AG04450 (cell line): ENCODE measurements around the gene PNRC2. TPM values are rescaled to one million over a fixed set of nuclear protein-coding genes. Genes with fewer than 3 reads are reported as not detected.

Experiments used
- CTCF ChIA-PET: fragments of 300-600, 350-600 bp; formaldehyde crosslinking; extraction: SDS; loops from one replicate; lab custom pipeline; 2022; ENCODE audit warnings: antibody characterized with exemption, inconsistent platforms; lab: Charles Lee
- POLR2A ChIA-PET: fragments of 350-600 bp; formaldehyde crosslinking; extraction: SDS; loops from one replicate; lab custom pipeline; 2021; ENCODE audit warnings: antibody characterized with exemption, inconsistent platforms; lab: Yijun Ruan, JAX
- DNase-seq: peaks from one replicate; pipeline ENCODE4 v3.0.0-alpha.2; 2011; ENCODE audit warnings: low read depth, low spot score
- H3K27ac ChIP-seq: one replicate; pipeline ENCODE4 v1.5.1; 2012; ENCODE audit warnings: low read depth, low read length, control low read depth
- H3K27me3 ChIP-seq: one replicate; pipeline ENCODE4 v1.6.0; 2012; ENCODE audit warnings: low read length; ENCODE audit not compliant: control insufficient read depth, insufficient read depth
- H3K4me3 ChIP-seq: 2 replicates; pipeline ENCODE4 v1.5.1; 2011; ENCODE audit warnings: mild to moderate bottlenecking, low read depth, low read length, control low read depth
- H3K9me3 ChIP-seq: 2 replicates; pipeline ENCODE4 v1.5.1; 2012; ENCODE audit warnings: low read length; ENCODE audit not compliant: control insufficient read depth, insufficient read depth
- polyA plus RNA-seq: library from polyadenylated mRNA; depleted of rRNA; stranded (reverse); fragments of >200 nt; gene quantifications from 2 replicates; pipeline ENCODE4 v1.2.3, GENCODE V29; 2011
- TF ChIP-seq, protein P1 (sequence below): IDR thresholded peaks from 2 replicates; pipeline ENCODE4 v1.5.1; 2011; ENCODE audit warnings: low read depth, low read length, control low read depth, inconsistent platforms

The PNRC2 gene
- polyA plus RNA-seq, 1 experiment, result 96.0 TPM

DNA sequence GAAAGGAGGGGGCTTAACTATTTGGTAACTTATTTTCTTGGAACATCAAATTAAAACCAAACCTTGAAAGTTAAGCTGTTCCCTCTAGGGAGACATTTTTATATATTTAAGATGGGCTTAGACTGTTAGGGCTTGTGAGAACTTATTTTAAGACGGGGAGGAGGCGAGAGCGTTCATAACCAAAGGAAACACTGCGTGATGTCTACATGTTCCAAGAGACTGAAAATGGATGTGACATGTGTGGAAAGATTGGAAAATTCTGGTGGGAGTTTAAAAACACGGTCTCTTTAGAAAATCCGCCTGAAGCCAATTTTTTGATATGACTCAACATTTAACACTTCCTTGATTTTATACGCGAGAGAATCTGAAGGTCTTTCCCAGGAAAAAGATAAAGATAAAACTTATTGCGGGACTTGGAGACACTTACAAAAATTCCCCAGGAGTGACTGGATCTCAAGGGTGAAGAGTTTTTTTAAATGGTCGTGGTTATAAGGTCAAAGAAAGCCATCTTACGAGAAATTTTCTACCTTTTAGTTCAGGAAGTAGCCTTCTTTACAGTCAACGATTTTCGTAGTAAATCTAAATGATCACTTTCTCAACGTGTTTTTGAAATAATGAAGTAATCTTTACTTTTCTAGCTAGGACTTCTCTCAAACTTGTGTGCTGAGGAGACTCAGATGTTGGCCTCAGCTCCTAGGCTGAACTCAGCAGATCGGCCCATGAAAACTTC is 828 bp downstream of the PNRC2 start:
- H3K27me3 ChIP-seq, result no peaks in the 10 kb centered on the region
- ChIA-PET POLR2A (interaction anchor here (1.1 to 2.6 kb wide), 6 partner anchors 15 to 135 kb away, joined by 3 to 12 read pairs (median 5); partner anchors contain the start of genes HMGCL and SRSF10), CTCF (no interaction called here)
- H3K4me3 ChIP-seq, result peak overlapping the region; percentile 65
- TF ChIP-seq, protein P1, sequence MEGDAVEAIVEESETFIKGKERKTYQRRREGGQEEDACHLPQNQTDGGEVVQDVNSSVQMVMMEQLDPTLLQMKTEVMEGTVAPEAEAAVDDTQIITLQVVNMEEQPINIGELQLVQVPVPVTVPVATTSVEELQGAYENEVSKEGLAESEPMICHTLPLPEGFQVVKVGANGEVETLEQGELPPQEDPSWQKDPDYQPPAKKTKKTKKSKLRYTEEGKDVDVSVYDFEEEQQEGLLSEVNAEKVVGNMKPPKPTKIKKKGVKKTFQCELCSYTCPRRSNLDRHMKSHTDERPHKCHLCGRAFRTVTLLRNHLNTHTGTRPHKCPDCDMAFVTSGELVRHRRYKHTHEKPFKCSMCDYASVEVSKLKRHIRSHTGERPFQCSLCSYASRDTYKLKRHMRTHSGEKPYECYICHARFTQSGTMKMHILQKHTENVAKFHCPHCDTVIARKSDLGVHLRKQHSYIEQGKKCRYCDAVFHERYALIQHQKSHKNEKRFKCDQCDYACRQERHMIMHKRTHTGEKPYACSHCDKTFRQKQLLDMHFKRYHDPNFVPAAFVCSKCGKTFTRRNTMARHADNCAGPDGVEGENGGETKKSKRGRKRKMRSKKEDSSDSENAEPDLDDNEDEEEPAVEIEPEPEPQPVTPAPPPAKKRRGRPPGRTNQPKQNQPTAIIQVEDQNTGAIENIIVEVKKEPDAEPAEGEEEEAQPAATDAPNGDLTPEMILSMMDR, result no peak
- H3K27ac ChIP-seq, result peak overlapping the region; percentile 97
- DNase-seq, result no peak
- H3K9me3 ChIP-seq, result no peaks in the 10 kb centered on the region; the same call in 1 of the 2 replicates

DNA sequence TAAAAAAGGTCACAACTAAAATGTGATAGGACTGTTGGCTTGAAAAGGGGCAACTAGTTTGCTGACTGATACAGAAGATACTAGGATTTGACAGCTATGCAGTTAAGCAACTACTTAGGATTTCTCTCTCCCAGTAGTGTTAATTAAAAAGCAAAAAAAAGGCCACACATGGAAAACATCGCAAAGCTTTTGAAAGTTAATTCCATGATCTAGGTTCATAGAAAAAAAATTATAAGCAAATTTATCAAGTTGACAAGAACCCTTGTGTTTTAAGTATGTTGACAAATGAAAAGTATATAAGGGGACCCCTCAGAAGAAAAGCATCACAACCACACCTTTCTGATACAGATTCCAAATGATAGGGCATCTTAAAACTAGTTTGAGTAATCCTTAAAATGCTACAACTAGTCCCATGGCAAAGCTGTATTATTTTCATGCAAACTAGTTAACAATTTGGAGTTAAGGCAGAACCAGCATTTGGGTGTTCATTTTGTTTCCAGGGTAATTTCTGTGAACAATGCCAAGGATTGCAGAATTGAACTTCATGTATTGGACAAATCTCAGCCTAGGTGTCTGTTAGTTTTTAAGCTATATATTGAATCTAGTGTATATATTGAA is 4.1 kb downstream of the PNRC2 start:
- ChIA-PET POLR2A (interaction anchor here (0.7 to 1.4 kb wide), 3 partner anchors 13 to 55 kb away, joined by 3 to 4 read pairs (median 4); no protein-coding TSS in a partner anchor), CTCF (interaction anchor here (1.2 to 1.6 kb wide), 2 partner anchors 65 to 187 kb away, joined by 3 to 5 read pairs; no protein-coding TSS in a partner anchor)
- TF ChIP-seq, protein P1, result no peak
- no peak for DNase-seq
- Histone ChIP-seq H3K9me3 (no peaks in the 10 kb centered on the region; the same call in 1 of the 2 replicates), H3K4me3 (no peak overlapping the region), H3K27me3 (no peaks in the 10 kb centered on the region), H3K27ac (no peak overlapping the region)

GRCh38 chr1:23964235-23964668 is 4.6 kb downstream of the PNRC2 start:
- Histone ChIP-seq H3K27ac (no peak overlapping the region), H3K9me3 (no peaks in the 10 kb centered on the region; the same call in 1 of the 2 replicates), H3K27me3 (no peaks in the 10 kb centered on the region), H3K4me3 (no peak overlapping the region)
- no peak for DNase-seq
- CTCF ChIA-PET, result interaction anchor here (1.2 to 1.6 kb wide), 2 partner anchors 48 to 64 kb away, joined by 3 to 5 read pairs; no protein-coding TSS in a partner anchor
- POLR2A ChIA-PET, result interaction anchor here (1.3 to 1.4 kb wide), 2 partner anchors 16 to 55 kb away, joined by 4 read pairs; partner anchors contain the start of gene SRSF10
- TF ChIP-seq, protein P1, result no peak

DNA sequence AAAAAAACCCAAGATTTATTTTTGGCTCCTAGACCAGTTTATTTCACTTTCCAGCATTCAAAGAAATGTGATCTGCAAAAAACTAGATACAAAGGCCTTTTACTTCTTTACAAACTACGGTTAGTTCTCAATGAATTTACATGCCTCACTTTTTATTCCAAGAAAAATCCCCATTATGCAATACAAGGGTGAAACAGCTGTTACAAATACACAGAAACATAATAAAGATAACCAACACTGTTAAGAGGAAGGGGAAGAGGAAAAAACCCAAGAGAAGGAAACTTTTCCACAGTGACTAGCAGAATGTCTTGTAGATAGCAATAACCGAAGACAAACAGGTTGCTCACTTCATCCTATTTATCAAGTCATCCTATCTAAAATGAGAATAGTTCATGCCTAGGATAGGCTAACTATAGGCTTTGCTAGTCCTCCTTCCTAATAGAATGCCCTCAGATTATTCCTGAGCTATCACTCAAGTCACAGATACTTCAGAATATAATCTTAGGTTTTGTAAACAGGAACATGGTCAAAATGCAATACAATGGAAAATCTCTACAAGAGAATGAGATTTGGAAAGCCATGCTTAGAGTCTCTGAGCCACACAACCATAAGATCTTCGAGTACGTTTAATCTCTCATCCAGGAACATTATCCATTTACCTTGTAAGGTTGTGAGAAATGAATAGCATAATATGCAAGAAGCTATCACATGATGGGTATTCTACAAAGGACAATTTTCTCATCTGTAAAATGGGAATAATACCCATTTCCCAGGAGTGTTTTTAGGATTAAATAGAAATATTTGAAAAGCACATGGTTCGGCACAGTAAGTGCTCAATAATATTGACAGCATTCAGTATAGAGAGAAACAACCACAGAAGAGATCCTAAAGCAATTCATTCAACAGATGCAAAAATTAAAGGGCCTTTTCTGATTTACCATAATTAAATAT is 5.4 kb downstream of the PNRC2 start:
- TF ChIP-seq, protein P1, result no peak
- no peak overlapping the region for H3K27ac ChIP-seq
- DNase-seq, result no peak
- no peak overlapping the region for H3K4me3 ChIP-seq
- ChIA-PET CTCF (interaction anchor here (0.6 to 1.6 kb wide), 5 partner anchors 49 to 426 kb away, joined by 3 to 5 read pairs (median 3); partner anchors contain the start of gene MYOM3), POLR2A (interaction anchor here (1.3 to 1.4 kb wide), 2 partner anchors 15 to 54 kb away, joined by 4 read pairs; partner anchors contain the start of gene SRSF10)
- no peaks in the 10 kb centered on the region for H3K27me3 ChIP-seq
- H3K9me3 ChIP-seq, result no peaks in the 10 kb centered on the region; the same call in 1 of the 2 replicates
